Measurements from ENCODE around the gene TSTD1. TPM values are rescaled to one million over a fixed set of nuclear protein-coding genes. Genes with fewer than 3 reads are reported as not detected.

TSTD1 gene
- polyA plus RNA-seq, 3 donors, result 9.9 to 20.3 (median 11.8) TPM

DNA sequence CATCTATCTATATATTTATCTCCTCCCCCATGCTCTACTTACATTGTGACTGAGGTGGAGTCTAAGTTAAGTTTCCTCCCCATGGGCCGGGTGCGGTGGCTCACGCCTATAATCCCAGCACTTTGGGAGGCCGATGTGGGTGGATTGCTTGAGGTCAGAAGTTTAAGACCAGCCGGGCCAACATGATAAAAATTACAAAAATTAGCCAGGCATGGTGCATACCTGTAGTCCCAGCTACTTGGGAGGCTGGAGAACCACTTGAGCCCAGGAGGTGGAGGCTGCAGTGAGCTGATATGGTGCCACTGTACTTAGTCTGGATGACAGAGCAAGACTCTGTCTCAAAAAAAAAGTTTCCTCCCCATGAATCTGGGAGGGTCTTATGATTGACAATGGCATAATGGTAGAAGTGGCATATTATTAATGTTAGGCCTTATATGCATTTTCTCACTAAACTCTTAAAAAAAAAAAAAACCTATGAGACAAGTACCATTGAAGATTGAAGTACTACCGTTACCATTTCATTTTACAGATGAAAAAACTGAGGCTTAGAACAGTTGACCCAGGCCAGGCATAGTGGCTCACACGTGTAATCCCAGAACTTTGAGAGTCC lies 29.1 kb downstream of the TSTD1 start:
- Mint-ChIP-seq H3K4me1 (peaks cover 34% of the 10 kb centered on the region), H3K4me3 (no peak overlapping the region), H3K9me3 (peaks cover 0 to 2% (median 0%) of the 10 kb centered on the region in 7 donors), H3K36me3 (peaks cover 7 to 33% of the 10 kb centered on the region in 2 donors), H3K27ac (no peak overlapping the region), H3K27me3 (ENCODE audit: low read depth in 3 of 3) (no peaks in the 10 kb centered on the region)
- Histone ChIP-seq H3K27ac (ENCODE audit: low read depth in 1 of 2, low read length in 2 of 2) (no peak overlapping the region), H3K36me3 (replicated peaks in 1 of 2; ENCODE audit: control insufficient read depth in 1 of 2, insufficient read depth in 2 of 2, low read length in 2 of 2) (peaks cover 6 to 7% of the 10 kb centered on the region in 2 donors), H3K4me3 (replicated peaks in 1 of 3; ENCODE audit: low read depth in 2 of 3, low read length in 3 of 3) (no peak overlapping the region), H3K4me2 (replicated peaks; ENCODE audit: extremely low read depth, low read length, poor library complexity, severe bottlenecking) (no peak overlapping the region), H3K9ac (ENCODE audit: insufficient read depth, low read length, poor library complexity, severe bottlenecking) (no peak overlapping the region), H4K20me1 (ENCODE audit: insufficient read depth, low read length) (peaks cover 5% of the 10 kb centered on the region), H3K79me2 (ENCODE audit: insufficient read depth, low read length) (peaks cover 66% of the 10 kb centered on the region), H3K4me1 (ENCODE audit: control insufficient read depth in 1 of 2, insufficient read depth in 2 of 2, low read length in 2 of 2) (peaks cover 28 to 37% of the 10 kb centered on the region in 2 donors), H3K27me3 (ENCODE audit: control insufficient read depth in 2 of 2, insufficient read depth in 2 of 2, low read length in 2 of 2) (no peaks in the 10 kb centered on the region), H2AFZ (ENCODE audit: insufficient read depth, low read depth, low read length, poor library complexity, severe bottlenecking) (no peak overlapping the region), H3K9me3 (replicated peaks in 1 of 2; ENCODE audit: control insufficient read depth in 1 of 2, insufficient read depth in 1 of 2, low read length in 2 of 2) (no peaks in the 10 kb centered on the region)
- WGBS (ENCODE audit: insufficient coverage), result 100% methylated on average over 2 of the region's 7 CpGs
- intact Hi-C loops (cut with micrococcal nuclease), result no loop called here
- no peak for DNase-seq
- TF ChIP-seq, protein P1, sequence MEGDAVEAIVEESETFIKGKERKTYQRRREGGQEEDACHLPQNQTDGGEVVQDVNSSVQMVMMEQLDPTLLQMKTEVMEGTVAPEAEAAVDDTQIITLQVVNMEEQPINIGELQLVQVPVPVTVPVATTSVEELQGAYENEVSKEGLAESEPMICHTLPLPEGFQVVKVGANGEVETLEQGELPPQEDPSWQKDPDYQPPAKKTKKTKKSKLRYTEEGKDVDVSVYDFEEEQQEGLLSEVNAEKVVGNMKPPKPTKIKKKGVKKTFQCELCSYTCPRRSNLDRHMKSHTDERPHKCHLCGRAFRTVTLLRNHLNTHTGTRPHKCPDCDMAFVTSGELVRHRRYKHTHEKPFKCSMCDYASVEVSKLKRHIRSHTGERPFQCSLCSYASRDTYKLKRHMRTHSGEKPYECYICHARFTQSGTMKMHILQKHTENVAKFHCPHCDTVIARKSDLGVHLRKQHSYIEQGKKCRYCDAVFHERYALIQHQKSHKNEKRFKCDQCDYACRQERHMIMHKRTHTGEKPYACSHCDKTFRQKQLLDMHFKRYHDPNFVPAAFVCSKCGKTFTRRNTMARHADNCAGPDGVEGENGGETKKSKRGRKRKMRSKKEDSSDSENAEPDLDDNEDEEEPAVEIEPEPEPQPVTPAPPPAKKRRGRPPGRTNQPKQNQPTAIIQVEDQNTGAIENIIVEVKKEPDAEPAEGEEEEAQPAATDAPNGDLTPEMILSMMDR (IDR thresholded peaks at IDR 0.05), result no peak

DNA sequence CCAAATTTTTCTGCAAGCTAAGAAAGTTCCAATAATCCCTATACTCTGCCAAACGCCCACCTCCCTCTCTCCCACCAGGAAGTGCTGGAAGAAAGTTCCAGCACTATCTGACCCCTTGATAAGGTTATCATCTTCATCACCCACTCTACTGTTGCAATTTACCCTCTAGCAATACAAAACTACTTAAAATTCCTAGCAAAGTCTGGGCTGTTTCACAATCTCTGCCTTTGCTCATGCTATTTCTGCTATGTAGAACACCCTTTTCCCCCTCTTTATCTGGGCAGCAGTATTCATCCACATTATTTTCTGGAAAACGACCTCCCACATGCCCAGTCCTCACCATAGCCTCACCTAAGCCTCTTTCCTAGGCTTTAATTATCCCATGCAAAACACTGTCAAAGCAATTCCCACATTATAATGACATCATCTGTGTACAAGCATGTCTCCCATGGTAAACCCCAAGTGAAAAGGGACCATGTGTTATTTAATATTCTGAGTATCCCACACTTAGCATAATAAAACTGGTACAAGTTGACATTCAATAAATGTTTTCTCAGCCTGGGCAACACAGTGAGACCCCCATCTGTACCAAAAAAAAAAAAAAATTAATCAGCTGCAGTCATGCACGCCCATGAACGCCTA lies 29.8 kb downstream of the TSTD1 start:
- H3K79me2 ChIP-seq (ENCODE audit: insufficient read depth, low read length), result peaks cover 62% of the 10 kb centered on the region
- intact Hi-C loops (cut with micrococcal nuclease), result no loop called here
- H3K9me3 Mint-ChIP-seq, result peaks cover 0 to 2% (median 0%) of the 10 kb centered on the region in 7 donors
- H3K4me3 ChIP-seq (replicated peaks in 1 of 3; ENCODE audit: low read depth in 2 of 3, low read length in 3 of 3), result no peak overlapping the region
- H3K4me2 ChIP-seq (replicated peaks; ENCODE audit: extremely low read depth, low read length, poor library complexity, severe bottlenecking), result no peak overlapping the region
- H4K20me1 ChIP-seq (ENCODE audit: insufficient read depth, low read length), result peaks cover 5% of the 10 kb centered on the region
- H3K4me1 ChIP-seq (ENCODE audit: control insufficient read depth in 1 of 2, insufficient read depth in 2 of 2, low read length in 2 of 2), result peaks cover 21 to 30% of the 10 kb centered on the region in 2 donors
- no peak overlapping the region for H3K4me3 Mint-ChIP-seq
- 89% methylated on average over 2 of the region's 4 CpGs for WGBS (ENCODE audit: insufficient coverage)
- no peak overlapping the region for H3K27ac ChIP-seq (ENCODE audit: low read depth in 1 of 2, low read length in 2 of 2)
- H3K36me3 Mint-ChIP-seq, result peaks cover 7 to 33% of the 10 kb centered on the region in 2 donors
- no peak overlapping the region for H2AFZ ChIP-seq (ENCODE audit: insufficient read depth, low read depth, low read length, poor library complexity, severe bottlenecking)
- no peaks in the 10 kb centered on the region for H3K27me3 Mint-ChIP-seq (ENCODE audit: low read depth in 3 of 3)
- peaks cover 28% of the 10 kb centered on the region for H3K4me1 Mint-ChIP-seq
- TF ChIP-seq, protein P1 (IDR thresholded peaks at IDR 0.05), result no peak
- no peak for DNase-seq
- no peak overlapping the region for H3K9ac ChIP-seq (ENCODE audit: insufficient read depth, low read length, poor library complexity, severe bottlenecking)
- no peak overlapping the region for H3K27ac Mint-ChIP-seq
- H3K36me3 ChIP-seq (replicated peaks in 1 of 2; ENCODE audit: control insufficient read depth in 1 of 2, insufficient read depth in 2 of 2, low read length in 2 of 2), result peaks cover 6 to 7% of the 10 kb centered on the region in 2 donors
- no peaks in the 10 kb centered on the region for H3K27me3 ChIP-seq (ENCODE audit: control insufficient read depth in 2 of 2, insufficient read depth in 2 of 2, low read length in 2 of 2)
- H3K9me3 ChIP-seq (replicated peaks in 1 of 2; ENCODE audit: control insufficient read depth in 1 of 2, insufficient read depth in 1 of 2, low read length in 2 of 2), result no peaks in the 10 kb centered on the region

Measured in CD14-positive monocyte (primary cell).